SW480 (cell line): ENCODE results near the gene TEX35.

Experiments used
- DNase-seq: peaks from one replicate; pipeline ENCODE4 v3.0.0-alpha.2; 2016; ENCODE audit warnings: low spot score

TEX35 gene

DNA sequence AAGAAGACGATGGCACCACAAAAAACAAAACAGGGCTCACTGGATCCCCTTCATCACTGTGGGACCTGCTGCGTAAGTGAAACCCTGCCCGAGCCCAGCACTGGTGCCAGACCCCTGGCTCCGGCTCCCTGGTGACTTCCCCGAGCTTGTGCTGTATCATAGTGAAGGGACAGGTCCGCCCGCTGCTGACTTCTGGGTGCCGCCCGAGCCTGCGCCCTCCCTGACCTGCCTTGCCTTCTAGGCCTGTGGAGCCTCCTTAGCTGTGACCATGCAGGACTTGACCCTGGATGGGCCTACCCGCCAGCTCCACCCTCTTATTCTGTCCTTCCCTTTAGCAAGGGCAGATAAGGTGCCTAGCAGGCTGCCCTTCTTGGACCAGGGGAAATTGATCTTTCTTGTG is 7.9 kb downstream of the TEX35 start:
- no peak for DNase-seq

DNA sequence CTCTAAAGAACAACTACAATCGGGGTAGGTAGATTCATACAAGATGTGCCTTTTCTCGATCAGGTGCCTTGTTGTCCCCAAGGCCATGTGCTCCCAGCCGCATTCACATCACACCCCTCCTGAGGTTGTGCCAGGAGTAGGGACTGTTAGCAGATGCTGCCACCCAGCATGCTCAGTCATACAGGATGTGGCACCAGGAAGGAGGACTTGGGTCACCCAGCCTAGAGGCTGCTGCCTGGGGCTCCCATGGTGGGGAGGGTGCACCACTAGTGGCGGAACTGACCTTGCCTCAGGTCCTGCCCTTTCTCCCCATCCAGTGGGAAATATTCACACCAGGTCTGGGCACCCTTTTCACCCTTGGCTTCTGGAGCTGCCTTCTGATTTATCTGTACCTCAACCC is 8.3 kb downstream of the TEX35 start:
- DNase-seq: no peak

DNA sequence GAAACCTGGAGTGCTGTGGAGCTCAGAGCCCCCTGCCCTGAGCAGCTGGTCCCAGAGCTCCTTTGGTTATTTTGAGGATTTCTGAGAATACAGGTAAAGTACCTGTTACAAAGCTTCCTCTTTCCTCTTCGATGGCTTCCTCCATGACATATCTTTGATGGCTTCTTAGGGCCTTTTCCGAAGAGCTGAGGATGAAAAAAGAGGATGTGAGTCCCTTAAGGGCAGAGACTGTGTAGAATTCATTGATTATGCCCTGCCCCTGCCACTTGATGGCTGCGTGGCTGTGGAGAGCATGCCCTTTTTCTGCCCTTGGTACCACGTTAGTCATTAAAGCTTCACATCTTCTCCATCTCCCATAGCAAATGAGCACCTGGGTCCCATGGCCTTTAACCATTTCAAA is 14.2 kb downstream of the TEX35 start:
- no peak for DNase-seq

DNA sequence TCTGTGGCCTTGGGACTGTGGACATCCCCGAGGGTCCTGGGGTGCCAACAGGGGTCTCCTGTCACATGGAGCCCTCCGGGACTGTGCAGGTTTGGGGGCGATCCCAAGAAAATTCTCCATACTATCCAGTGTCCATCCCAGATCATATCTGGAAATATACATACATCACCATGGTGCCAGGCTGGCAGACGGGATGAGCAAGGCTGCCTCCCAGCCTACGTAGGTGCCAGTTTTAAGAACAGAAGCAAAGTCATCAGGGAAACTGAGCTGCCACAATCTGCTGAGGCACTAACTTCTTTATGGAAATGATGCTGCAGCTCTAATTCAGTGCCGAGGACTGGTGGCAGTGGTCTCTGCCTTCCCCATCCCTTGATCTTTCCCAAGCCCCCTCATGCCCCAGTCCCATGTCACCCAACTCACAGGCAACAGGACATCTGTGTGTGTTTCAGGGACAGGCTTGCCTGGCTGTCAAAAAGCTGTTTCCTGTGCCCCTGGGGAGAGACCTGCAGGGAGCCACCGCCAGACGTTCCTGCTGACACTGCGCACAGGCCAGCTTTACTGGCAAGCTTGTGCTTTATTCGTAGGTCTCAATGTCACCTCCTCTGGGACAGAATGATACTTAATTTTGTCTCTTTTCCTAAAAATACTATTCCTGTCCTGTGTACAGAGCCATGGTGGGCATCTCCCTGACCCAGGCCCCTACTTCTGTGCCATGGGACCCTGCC is 15.5 kb downstream of the TEX35 start:
- DNase-seq: no peak

DNA sequence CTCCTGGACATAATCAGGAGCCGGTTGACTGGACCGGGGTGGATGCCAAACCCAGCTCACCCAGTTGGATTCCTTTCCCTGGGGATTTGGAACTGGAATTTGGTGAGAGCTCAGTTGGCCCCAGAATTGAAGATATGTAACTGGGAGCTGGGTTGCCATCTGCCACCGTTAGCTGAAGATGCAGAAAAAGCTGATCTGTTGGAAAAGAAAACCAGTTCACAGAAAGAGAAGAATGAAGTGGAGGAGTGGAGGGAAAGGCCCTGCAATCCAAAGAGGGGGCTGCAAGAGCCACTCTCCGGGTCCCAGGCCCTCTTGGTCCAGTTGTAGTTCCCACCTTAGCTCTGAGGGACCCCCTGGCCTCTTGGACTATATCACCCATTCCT is 16.0 kb downstream of the TEX35 start:
- no peak for DNase-seq

DNA sequence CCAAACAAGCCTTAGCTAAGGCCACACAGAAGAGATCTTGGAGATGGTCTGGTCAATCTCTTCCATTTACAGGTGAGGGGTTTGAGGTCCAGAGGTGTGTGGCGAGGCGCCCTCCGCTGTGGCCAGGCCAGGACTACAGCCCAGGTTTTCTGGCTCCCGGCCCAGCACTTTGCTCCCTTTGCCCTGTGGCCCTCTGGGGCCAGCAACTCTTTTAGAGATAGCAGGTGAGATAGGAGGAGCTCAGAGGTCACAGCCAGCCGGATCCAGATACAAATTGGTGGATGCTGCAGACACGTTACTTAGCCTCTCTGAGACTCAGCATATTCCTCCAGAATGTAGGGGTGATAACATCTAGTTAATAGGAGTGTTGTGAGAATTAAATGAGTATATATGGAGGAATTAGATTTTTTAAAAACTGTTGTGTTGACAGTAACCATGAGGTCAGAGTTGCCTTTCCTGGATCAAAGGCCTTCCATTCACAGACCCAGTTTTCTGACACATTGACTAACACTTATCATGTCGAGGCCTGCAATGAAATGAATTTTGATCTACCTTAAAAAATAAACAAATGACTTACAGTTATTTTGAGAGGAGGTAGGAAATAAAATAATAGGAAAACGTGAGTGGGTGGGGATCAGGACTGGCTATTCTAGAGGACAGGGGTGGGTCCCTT is 16.6 kb downstream of the TEX35 start:
- DNase-seq: no peak

DNA sequence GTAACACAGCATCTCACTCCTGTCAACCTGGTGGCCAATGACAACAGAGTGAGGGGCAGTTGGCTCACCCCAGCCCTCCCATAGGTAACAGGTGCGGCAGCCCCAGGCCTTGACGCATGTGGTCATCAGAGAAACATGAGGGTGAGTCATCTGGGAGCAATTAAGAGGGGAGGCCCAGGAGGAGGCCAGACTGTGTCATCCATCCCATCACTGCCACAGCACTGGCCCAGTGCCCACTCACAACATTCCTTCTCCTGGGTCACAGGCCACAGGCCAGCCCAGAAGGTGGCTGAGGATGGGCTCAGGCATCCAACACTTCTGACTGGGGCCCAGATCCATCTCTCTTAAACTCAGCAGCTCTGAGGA is 17.1 kb downstream of the TEX35 start:
- DNase-seq: peak; percentile 92

DNA sequence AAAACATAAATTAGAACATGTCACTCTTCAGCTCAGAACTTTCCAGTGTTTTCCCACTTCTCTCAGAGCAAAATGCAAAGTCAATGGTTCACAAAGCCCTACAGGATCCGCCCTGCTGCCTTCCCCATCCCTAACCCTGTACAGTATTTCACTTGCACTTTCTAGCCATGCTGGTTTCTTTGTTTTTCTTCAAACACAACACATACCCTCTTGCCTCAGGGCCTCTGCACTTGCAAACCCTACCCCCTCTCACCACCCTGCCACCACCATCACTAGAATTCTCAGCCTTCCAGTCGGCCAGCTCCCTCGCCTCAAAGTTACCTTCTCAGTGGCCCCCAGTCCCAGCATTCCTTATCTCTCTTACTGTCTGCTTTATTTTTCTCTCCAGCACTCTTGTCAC is 17.6 kb downstream of the TEX35 start:
- DNase-seq: no peak

DNA sequence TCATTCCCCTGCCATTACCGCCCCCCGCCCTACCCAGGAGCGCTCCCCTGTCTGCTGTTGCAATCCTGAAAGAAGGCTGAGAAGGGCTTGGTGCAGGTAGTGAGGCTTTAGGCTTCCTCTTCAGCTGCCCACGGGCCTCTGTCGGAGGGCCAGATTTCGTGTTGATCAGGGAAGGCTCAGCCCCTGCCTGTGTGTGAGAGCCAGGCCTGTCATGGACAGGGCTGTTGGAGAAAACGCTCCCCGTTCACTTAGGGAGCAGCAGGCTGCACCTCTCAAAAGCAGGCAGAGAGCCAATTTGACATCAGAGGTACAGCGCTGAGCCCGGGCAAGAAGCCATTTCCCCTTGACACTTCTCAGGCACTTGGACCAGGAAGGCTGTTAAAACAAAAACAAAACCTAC is 19.0 kb downstream of the TEX35 start:
- no peak for DNase-seq

DNA sequence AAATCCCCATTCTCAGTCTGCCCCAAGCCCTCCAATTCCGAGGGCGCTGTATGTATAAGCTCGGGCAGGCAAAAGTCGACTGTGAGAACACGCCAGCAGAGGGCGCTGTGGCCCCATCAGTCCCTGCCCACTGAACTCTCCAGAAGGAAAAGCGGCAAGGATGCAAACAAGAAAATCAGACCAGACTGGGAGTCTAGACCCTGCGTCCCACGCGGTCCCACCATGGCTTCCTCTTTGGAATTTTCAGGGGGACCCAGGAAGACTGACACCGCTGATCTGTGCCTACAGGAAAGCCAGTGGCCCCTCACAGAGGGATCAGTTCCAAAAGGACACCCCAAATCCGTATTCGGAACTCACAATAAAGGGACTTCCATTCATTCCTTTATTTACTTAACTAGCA is 19.5 kb downstream of the TEX35 start:
- peak; percentile 72 for DNase-seq

DNA sequence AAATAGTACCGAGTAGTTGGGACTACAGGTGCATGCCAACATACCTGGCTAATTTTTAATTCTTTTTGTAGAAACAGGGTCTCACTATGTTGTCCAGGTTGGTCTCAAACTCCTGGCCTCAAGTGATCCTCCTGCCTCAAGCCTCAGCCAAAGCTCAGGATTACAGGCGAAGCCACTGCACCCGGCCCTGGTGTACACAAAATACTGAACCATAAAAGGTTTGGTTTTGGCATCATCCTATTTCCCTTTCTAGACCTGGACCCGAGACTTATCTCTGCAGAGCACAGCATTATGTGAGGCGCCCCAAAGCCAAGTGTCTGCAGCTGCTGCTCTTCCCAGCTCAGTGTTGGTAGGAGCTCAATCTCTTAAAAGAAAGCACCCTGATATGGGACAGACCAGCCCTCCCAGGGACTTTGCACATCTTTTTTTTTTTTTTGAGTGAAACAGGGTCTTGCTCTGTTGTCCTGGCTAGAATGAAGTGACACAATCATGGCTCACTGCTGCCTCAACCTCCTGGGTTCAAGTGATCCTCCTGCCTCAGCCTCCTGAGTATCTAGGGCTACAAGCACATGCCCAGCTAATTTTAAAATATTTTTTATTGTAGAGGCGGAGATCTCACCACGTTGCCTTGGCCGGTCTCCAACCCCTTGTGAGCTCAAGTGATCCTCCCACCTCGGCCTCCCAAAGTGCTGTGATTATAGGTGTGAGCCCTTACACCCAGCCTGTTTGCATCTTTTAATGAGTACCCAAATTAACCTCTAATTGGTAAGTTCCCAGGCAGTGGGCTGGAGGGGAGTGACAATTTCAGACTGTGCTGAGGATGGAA is 20.4 kb downstream of the TEX35 start:
- DNase-seq: no peak

DNA sequence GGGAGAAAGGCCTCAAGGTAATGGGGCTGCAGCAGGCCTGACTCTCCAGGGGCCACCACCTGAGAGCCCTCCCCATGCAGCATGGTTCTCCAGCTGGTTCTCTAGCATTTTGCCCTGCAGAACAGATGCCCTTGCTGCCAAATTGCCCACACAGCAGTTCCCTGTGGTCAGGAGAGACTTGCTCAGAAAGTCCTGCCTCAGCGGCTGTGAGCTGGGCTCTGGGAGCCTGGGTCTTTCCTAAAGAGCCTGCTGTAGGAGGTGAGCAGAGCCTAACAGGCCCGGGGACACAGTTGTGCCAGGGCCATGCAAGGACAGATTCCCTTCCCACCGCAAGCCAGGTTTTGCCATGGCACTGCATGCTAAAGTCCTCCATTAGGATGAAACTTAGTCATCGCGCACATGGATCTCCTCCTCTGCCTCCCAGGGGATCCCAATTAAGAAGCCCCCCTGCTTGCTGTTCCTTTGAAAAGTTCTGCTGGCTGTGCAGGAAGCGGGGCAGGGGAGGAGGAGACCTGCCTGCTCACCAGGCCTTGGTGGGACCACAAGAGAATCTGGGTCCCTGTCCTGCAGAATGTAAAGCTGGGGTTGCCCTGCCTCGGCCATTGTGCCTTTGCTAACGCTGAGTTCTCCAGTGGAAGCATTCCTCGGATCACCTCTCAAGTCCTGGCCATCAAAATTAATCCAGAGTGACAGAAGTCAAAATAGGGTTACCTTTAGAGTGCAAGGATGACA is 21.4 kb downstream of the TEX35 start:
- no peak for DNase-seq

DNA sequence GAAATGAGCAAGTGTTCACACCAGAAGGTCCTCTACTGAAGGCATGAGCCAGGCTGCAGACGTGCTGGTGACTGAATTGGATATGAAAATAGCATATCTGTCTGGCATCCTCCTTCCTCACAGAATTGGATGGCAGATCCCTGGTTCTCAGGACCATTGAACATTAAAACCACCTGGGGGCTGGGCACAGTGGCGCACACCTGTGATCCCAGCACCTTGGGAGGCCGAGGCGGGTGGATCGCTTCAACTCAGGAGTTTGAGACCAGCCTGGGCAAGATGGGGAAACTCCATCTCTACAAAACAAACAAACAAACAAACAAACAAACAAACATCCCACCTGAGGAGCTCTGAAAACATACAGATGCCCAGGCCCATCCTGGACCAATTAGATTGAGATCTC is 23.4 kb downstream of the TEX35 start:
- no peak for DNase-seq

DNA sequence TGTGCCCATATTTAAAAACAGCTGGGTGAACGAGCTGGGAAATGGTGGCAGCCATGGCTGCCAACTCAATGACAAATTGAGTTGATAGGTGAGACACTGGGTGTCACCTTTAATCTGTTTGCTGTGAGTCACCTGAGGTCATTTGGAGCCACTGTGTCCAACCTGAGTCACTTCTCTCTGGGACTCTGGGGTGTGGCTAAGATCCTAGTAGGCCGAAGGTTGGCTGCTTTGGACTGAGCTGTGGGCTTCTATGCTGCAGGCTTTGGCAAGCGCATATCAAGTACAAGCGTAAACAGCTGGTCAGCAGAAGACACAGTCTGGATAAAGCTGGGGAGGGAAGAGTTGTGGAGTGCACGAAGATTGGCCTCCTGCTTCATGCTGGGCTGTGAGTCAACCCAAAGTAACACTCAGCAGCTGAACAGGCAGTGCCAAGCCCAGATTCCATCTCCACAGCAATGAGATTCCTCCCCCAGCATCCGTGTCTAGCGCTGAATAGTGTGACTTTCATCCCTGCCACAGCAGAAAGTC is 24.0 kb downstream of the TEX35 start:
- peak; percentile 92 for DNase-seq

DNA sequence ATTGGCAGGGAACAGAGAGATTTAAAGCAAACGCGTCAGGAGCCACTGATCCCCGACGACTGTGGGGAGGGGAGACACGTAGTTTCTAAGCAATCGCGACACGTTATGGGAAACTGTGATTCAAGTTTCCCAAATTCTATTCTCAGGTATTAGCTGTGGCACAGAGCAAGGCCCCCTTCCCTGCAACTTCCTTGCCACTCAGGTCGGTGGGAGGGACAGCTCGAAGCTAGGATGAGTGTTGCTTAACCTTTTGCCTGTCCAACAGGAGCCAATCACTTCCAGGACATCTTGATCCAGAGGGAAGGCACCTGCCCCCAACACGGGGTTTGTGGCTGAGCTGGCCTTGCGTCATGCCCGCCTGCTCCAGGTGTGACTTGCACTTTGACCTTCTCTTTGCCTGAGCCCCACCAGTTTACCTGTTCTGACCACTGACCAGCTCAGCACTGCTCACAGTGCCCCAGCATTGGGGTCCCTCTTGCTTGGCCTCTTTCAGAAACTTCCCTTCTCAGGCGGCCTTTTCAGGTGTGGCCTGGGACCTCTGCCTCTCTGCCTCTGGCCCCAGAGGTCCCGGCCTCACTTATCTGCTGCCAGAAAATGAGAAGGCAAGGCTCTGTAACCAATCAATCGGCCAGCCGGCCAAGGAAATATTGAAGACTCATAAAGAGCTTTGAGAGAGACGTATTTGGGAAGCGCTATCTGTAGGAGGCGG is 24.6 kb downstream of the TEX35 start:
- peak; percentile 71 for DNase-seq

DNA sequence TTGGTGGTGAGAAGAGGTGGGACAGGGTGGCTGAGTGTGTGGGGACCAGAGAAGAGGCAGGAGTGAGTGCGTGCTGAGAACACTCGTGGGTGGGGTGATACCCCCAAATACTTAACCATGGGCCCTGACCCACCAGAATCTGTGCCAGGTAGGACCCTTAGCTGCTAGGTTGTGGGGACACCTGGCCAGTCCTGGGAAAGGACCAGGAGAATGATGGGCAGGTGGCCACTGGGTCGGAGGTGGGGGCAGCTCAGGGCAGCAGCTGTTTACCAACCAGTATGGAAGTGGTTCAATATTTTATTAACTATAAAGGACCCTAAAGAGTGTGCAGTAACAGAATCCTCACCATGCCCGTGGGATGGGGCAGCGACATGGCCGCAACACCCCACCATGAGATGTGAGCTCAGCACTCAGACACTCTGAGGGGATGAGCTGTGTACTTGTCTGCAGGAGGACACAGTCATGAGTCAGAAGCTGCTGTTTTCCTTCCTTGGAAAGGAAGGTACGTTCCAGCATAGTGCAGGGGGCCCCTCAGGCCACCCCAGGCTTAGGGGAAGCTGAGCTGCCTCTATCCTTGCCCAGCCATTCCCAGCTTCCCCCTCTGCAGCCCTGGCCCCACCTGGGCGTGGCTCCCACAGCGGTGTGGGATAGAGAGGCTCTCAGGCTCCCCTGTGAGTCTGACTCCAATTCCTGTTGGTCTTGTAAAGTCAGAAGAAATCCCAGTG is 25.4 kb downstream of the TEX35 start:
- DNase-seq: no peak

DNA sequence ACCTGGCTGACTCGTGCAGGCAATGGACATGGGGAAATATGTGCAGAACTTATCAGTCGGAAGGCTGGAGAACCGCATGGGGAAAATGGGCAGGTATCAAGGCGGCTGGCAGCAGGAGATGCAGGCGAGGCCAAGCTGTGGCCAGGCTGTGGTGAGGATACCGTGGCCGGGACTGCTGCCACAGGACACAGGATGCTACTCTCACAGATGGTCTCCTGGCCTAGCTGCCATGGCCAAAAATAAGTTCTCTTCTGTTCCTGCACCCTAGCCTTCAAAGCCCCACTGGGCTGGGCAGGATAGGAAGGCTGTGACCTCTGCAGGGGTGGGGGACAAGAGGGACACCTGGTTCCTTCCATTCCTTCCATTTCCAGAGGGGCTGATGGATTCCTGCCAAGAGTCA is 26.4 kb downstream of the TEX35 start:
- DNase-seq: no peak

DNA sequence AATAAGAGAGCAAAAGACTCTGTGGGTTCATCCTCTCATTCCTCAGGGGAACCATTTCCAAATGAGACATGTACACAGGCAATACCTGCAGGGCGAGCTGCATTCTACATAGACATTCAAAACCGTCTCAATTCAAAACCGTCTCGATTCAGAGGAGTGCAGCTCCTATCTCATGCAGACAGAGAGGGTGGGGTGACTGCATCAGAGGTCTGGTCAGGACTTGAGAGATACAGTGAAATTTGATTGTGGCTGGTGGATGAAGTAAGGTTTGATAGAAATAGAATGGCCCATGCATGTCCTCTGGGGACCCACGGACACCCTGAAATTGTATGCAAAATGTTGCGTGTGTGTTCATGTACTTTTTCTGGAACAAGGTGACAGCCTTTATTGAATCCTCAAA is 27.3 kb downstream of the TEX35 start:
- no peak for DNase-seq

DNA sequence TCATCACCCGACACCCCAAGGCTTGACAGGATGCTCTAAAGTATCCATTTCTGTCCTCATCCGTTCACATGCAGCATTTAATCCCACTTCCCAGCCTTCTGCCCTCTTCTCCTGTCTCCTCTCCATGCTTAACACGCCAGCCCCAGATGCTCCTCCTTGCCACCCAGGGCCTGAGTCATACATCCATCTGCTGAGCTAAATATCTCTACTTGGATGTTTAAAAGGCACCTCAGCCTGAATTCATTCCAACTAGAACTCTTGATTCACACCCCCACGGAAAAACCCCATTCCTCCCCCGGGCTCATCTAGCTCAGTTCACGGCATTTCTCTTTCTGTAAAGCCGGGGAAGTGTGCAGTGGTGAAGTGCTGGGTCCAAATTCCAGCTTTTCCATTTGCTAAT is 27.7 kb downstream of the TEX35 start:
- DNase-seq: no peak

DNA sequence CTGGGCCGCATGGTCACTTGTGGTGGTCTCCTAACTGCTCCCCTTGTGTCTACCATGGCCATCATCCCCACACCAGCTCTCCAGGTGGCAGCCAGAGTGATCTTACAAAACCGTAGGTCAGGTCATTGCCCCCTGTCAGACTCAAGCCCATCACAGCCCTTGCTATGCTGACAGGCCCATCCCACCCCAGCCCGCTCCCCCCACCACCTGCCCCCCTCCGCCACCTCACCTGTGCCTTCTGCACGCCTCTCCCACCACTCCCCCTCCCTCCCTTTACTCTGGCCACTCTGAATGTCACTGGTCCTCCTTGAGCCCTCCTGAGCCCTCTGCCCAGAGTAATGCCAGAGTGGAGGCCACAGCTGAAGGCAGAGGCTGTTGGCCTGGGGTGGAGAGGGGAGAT is 28.5 kb downstream of the TEX35 start:
- no peak for DNase-seq
